OCI-LY1 (cell line): ENCODE measurements around the gene CTNNA1.

ENCODE experiments used
- EZH2 ChIP-seq: fragments of 200-600 bp; sonication (generic), shearing (Covaris generic); IDR thresholded peaks from 2 replicates; pipeline ENCODE4 v1.8.0; 2017; ENCODE audit warnings: borderline replicate concordance, mixed run types, mild to moderate bottlenecking, antibody characterized with exemption, low read length, moderate library complexity, mixed read lengths
- TF ChIP-seq, protein P1 (sequence below): fragments of 200-600 bp; sonication (generic), shearing (Covaris generic); IDR thresholded peaks from 2 replicates; pipeline ENCODE4 v1.5.1; 2017; ENCODE audit warnings: mild to moderate bottlenecking, antibody characterized with exemption, low read length, moderate library complexity, mixed read lengths

DNA sequence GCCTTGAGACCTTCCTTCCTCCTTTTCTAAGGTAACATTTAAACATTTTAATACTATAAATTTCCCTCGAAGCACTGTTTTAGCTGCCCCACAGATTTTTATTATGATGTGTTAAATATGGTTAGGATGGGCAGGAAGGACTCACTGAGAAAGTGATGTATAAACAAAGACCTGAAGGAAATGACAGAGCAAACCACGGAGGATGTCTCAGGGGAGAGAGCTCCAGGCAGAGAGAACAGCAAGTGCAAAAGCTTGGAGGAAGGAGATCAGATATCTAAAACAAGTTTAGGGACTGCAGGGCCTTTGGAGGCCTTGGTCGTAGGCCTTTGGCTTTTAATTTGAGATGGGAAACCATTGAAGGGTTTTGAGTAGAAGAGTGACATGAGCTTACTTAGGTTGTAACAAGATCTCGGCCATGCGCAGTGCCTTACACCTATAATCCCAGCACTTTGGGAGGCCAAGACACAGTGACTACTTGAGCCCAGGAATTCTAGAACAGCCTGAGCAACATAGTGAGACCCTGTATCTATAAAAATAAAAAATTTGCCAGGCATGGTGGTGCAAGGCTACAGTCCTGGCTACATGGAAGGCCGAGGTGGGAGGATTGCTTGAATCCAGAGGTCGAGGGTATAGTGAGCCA, 157.4 kb downstream of the CTNNA1 start:
- TF ChIP-seq EZH2: no peak
- TF ChIP-seq, protein P1, sequence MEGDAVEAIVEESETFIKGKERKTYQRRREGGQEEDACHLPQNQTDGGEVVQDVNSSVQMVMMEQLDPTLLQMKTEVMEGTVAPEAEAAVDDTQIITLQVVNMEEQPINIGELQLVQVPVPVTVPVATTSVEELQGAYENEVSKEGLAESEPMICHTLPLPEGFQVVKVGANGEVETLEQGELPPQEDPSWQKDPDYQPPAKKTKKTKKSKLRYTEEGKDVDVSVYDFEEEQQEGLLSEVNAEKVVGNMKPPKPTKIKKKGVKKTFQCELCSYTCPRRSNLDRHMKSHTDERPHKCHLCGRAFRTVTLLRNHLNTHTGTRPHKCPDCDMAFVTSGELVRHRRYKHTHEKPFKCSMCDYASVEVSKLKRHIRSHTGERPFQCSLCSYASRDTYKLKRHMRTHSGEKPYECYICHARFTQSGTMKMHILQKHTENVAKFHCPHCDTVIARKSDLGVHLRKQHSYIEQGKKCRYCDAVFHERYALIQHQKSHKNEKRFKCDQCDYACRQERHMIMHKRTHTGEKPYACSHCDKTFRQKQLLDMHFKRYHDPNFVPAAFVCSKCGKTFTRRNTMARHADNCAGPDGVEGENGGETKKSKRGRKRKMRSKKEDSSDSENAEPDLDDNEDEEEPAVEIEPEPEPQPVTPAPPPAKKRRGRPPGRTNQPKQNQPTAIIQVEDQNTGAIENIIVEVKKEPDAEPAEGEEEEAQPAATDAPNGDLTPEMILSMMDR: no peak
